HG02973 (cell line): ENCODE results near the gene TNFRSF1B.

Source experiments
- ATAC-seq: cut with Tn5 transposase; IDR thresholded peaks from one replicate; pipeline ENCODE4 v1.9.1; 2021; ENCODE audit warnings: moderate library complexity; ENCODE audit not compliant: unreplicated experiment

The TNFRSF1B gene

GRCh38 chr1:12174924-12175810 lies 8.4 kb downstream of the TNFRSF1B start:
- ATAC-seq: no peak

GRCh38 chr1:12176298-12177118 lies 9.7 kb downstream of the TNFRSF1B start:
- no peak for ATAC-seq

GRCh38 chr1:12177156-12177998 lies 10.6 kb downstream of the TNFRSF1B start:
- no peak for ATAC-seq

GRCh38 chr1:12177999-12178441 lies 11.2 kb downstream of the TNFRSF1B start:
- no peak for ATAC-seq

- ATAC-seq: no peak
Observed at GRCh38 chr1:12178511-12178910, 11.7 kb downstream of the TNFRSF1B start.

- ATAC-seq: no peak
Observed at GRCh38 chr1:12179111-12179519, 12.3 kb downstream of the TNFRSF1B start.

- ATAC-seq: no peak
Observed at GRCh38 chr1:12179676-12180075, 12.9 kb downstream of the TNFRSF1B start.

- no peak for ATAC-seq
Observed at GRCh38 chr1:12180315-12180714, 13.5 kb downstream of the TNFRSF1B start.

GRCh38 chr1:12180903-12181302 lies 14.1 kb downstream of the TNFRSF1B start:
- no peak for ATAC-seq

GRCh38 chr1:12181568-12181967 lies 14.8 kb downstream of the TNFRSF1B start:
- no peak for ATAC-seq

GRCh38 chr1:12182410-12182984 lies 15.7 kb downstream of the TNFRSF1B start:
- ATAC-seq: no peak

- ATAC-seq: no peak
Observed at GRCh38 chr1:12183095-12183794, 16.5 kb downstream of the TNFRSF1B start.

GRCh38 chr1:12184008-12184681 lies 17.4 kb downstream of the TNFRSF1B start:
- no peak for ATAC-seq

GRCh38 chr1:12185036-12185917 lies 18.5 kb downstream of the TNFRSF1B start:
- ATAC-seq: no peak

GRCh38 chr1:12185918-12186678 lies 19.3 kb downstream of the TNFRSF1B start:
- no peak for ATAC-seq

- ATAC-seq: no peak
Observed at GRCh38 chr1:12186679-12186985, 19.8 kb downstream of the TNFRSF1B start.

- ATAC-seq: no peak
Observed at GRCh38 chr1:12188115-12188514, 21.3 kb downstream of the TNFRSF1B start.
